ENCODE data around the gene CNOT10.
A peak's percentile ranks its signal among the peaks of the same experiment; 100 is the strongest.
"Not testable (repeated sequence)": the region's sequence is repeated elsewhere in the genome, so short reads cannot be mapped to it uniquely, and the experiment has no call there.

Gene CNOT10

DNA sequence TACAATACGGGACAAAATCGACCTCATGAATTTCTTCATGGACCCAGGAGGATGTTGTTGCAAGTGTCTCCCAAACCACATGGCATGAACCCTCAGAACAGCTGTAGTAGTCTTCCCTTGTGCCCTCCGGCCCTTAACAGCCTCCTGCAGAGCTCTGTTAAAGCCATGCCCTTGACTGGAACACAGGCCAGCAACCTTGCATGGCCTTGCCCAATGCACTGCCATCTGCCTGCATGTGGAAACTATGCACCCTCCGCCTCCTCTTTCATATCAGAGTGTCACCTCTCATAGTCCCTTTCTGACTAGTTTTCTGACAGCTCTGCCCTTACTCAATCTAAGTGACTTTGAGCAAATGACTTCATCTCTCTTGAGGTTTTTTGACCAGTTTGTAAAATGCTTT, 93.4 kb downstream of the CNOT10 start:
- DNase-seq = no peak

DNA sequence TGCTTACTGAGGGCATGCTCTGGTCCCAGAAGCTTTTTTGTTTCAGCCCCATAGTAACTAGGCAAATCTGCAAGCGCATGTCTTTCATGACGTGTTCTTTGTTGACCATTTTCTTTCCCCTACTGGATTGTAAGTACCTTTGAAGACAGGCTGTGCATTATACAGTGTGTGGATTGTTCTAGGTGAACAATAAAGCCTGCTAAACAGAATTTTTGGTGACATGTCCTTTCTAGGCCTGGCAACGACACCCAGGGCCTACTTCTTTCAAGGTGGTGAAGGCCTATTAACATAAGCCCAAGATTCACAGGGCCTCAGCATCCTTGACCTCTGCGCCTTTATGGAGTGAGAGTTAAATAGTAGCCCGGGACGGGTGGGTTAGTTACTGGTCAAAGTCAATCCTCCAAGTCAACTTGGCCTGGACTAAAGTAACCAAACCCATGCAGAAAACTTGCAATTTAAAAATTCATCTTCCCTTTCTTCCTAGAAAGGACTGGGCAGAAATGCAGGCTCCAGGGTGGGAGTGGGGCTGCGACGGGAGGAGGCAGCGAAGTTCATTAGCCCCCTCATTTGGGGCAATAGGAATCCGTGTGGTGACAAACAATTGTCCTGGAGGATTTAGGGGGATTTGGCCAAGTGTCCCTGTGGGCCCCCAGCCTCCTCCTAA, 95.2 kb downstream of the CNOT10 start:
- DNase-seq = no peak

- no peak for DNase-seq
Measured at GRCh38 chr3:32780735-32781210, 95.8 kb downstream of the CNOT10 start.

- DNase-seq = peak; percentile 4
Measured at GRCh38 chr3:32781211-32781968, 96.4 kb downstream of the CNOT10 start.

DNA sequence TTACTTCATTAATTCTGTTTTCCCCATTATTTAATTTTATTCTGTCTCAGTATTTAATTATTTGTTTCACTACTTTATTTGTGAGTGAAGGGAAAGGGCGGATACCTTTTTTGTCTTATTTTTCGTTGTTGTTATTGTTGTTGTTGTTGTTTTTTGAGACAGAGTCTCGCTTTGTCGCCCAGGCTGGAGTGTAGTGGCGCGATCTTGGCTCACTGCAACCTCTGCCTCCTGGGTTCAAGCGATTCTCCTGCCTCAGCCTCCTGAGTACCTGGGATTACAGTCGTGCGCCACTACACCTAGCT, 96.9 kb downstream of the CNOT10 start:
- DNase-seq = not testable (repeated sequence)

DNA sequence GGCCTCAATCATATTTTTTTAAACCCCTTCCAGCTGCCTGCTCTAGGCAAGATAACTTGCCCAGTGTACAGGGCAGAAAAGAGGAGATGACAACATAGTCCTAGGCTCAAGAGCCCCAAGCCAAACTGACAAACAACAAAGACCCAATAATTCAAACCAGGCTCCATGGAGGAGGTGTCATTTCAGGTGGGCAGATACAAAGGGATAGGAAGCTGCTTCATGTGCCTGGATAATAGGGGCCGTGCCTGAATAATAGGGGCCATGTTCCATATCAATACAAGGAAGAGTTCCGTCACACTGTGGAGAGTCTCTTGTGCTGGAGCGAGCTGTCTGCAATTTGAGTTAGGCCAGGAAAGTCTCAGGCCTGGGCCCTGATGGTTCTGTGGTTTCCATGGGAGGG, 97.4 kb downstream of the CNOT10 start:
- no peak for DNase-seq

DNA sequence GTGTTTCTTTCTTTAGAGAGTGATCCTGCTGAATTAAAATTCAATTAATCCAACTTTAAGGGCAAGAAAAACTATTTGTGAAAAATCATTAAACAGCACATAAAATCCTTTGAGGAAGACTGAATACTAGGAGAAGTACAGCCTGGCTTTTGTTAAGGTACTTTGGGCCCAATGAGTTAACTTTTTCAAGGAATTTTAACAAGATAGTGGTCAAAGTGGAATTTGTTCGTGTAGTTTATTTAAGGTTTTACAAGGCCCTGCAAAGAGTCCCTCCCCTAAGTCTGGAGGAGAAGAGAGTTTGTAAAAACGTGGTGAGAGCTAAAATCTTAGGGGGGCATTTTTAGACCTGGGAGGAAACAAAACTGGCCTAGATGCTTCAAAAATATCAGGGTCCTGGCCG, 106.8 kb downstream of the CNOT10 start:
- DNase-seq = no peak

DNA sequence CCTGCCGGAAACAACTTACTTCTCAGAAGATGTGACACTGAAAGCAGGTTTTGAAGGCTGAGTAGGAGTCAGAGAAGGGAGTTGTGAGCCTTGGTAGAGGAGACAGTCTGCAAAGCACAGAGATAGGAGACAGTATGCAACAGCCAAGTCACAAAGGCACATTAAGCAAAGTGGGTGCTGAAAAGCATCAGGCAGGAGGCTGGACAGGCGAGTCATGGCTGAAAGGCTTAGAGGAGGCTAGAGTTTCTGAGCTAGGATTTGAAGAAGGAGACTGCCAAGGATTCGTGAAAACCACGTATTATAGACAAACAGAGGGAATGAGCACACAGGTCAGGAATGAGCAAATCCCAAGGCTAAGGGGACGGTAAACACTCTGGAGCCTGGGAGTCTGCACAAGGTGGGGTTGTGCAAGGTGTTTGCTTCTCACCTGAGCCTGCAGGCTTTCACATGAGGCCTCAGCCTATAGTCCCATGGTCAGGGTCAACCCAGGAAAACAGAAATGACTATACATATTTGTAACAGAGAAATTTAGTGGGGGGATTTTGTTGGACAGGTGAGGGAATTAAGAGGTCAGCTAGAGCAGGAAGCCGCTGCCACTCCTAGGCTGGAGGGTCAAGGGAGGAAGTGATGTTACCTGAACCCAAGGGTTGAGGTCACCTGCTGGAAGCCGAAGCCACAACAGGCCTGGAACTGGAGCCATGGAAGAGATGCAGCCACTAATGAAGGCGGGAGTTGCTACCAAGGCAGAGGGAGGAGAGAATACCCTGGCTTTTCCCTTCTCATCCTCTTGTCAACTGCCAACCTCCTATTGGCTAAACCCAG, 109.7 kb downstream of the CNOT10 start:
- no peak for DNase-seq

GRCh38 chr3:32796384-32796950, 111.5 kb downstream of the CNOT10 start:
- not testable (repeated sequence) for DNase-seq

- no peak for DNase-seq
Measured at GRCh38 chr3:32797776-32798175, 112.8 kb downstream of the CNOT10 start.

- not testable (repeated sequence) for DNase-seq
Measured at GRCh38 chr3:32801440-32801839, 116.5 kb downstream of the CNOT10 start.

- DNase-seq = no peak
Measured at GRCh38 chr3:32813180-32813579, 128.2 kb downstream of the CNOT10 start.

GRCh38 chr3:32814361-32814760, 129.4 kb downstream of the CNOT10 start:
- no peak for DNase-seq

GRCh38 chr3:32815841-32816438, 131.0 kb downstream of the CNOT10 start:
- no peak for DNase-seq

GRCh38 chr3:32816439-32817256, 131.7 kb downstream of the CNOT10 start:
- DNase-seq = no peak

GRCh38 chr3:32817257-32817557, 132.2 kb downstream of the CNOT10 start:
- DNase-seq = no peak

- no peak for DNase-seq
Measured at GRCh38 chr3:32817558-32818228, 132.7 kb downstream of the CNOT10 start, which contains the start of gene TRIM71. TRIM71 (plus strand) TSS chr3:32817997; CDS start chr3:32818081, 84 bp downstream.

- no peak for DNase-seq
Measured at GRCh38 chr3:32818229-32818969, 133.4 kb downstream of the CNOT10 start.

DNA sequence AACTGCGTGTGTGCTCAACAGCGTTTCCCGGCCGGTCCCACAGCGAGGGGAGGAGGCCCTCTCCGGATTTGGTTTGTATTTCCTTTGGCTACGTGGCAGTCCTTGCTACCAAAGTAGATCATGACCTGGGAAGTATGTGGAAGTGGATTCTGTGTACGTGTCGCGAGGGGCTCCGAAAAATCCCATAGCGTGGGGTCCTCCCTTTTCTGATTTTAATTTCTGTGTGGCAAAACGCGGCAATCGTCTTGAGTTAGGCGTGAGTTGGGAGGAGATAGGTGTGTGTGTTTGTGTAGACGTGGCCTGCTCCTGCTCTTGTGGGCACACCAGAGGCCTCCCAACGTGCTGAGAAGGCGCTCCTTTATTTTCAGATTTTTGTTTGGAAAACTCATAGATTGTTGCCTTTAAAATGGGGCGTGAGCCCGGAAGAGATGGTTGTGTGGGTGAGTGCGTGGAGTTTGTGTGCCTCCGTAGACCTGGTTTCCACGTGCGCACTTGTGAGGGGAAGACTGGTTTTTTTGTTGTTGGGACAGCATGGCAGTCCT, 134.1 kb downstream of the CNOT10 start:
- no peak for DNase-seq

GRCh38 chr3:32819551-32820348, 134.8 kb downstream of the CNOT10 start:
- DNase-seq = no peak

Data from NCI-H1417 treated with DMSO at 0.1 percent for 48 hours (cell line).